Stimulated activated effector memory CD8-positive, alpha-beta T cell treated with anti-CD3 and anti-CD28 coated beads, Interleukin-12 subunit alpha, Interleukin-12 subunit beta, amount 100 ng/mL, for 72 hours (primary cell): Measurements from ENCODE around the gene STX17.
A peak's percentile ranks its signal among the peaks of the same experiment; 100 is the strongest.

Experiments
- ATAC-seq: fragments of 150-1000 bp; cut with Tn5 transposase; 2 replicates; pipeline ENCODE4 v1.10.0; 2021
- DNase-seq, 2 donors: peaks; one replicate each; pipeline ENCODE4 v3.0.0; 2021 to 2022; ENCODE audit warnings: low spot score in 2 of 2
- H3K27ac Mint-ChIP-seq: one replicate; pipeline ENCODE4 v1.8.0; 2022; ENCODE audit warnings: mild to moderate bottlenecking, mixed read lengths
- H3K36me3 Mint-ChIP-seq: one replicate; pipeline ENCODE4 v1.8.0; 2022; ENCODE audit warnings: mild to moderate bottlenecking, mixed read lengths
- H3K4me1 Mint-ChIP-seq: one replicate; pipeline ENCODE4 v1.8.0; 2022; ENCODE audit warnings: mixed read lengths
- H3K4me3 Mint-ChIP-seq: one replicate; pipeline ENCODE4 v1.8.0; 2022; ENCODE audit warnings: mild to moderate bottlenecking, mixed read lengths
- H3K9me3 Mint-ChIP-seq: one replicate; pipeline ENCODE4 v1.8.0; 2022; ENCODE audit warnings: mixed read lengths

The STX17 gene

GRCh38 chr9:99929652-99930051, 23.2 kb downstream of the STX17 start:
- peaks cover 47% of the 10 kb centered on the region for H3K36me3 Mint-ChIP-seq
- no peak for ATAC-seq
- H3K9me3 Mint-ChIP-seq = peaks cover 9% of the 10 kb centered on the region

DNA sequence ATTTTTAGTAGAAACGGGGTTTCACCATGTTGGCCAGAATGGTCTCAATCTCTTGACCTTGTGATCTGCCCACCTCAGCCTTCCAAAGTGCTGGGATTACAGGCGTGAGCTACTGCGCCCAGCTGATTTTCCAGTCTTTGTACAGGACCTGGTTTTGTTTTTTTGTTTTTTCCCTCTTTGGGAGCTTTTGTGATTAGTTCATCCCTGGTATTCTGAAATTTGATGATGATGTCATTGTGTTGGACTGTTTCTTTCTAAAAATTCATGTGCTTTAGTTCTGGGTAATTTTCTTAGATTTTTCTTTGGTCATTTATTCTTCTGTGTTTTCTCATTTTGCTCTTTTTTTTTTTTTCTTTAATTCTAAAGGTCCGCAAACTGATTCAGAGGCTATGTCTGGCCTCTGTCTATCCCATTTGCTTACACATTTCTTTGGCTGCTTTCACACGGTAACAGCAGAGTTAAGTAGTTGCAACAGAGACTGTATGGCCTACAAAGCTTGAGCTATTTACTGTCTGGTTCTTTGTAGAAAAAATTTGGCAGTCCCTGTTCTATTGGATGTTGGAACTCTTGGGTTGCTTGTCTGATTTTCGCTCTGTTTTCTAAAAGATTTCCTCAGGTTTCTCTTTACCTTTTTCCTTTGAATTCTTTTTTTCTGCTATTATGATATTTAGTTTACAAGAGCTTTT, 24.8 kb downstream of the STX17 start:
- no peak for ATAC-seq

More at GRCh38 chr9:99929652-99930051, 23.2 kb downstream of the STX17 start:
- Mint-ChIP-seq H3K4me1 (peaks cover 13% of the 10 kb centered on the region), H3K4me3 (no peak overlapping the region), H3K27ac (no peak overlapping the region)
- DNase-seq = no peak

GRCh38 chr9:99936947-99937587, 30.6 kb downstream of the STX17 start:
- H3K9me3 Mint-ChIP-seq = peaks cover 9% of the 10 kb centered on the region
- peaks cover 4% of the 10 kb centered on the region for H3K36me3 Mint-ChIP-seq
- no peak for DNase-seq
- H3K27ac Mint-ChIP-seq = no peak overlapping the region
- no peak for ATAC-seq
- H3K4me1 Mint-ChIP-seq = peaks cover 16% of the 10 kb centered on the region
- H3K4me3 Mint-ChIP-seq = no peak overlapping the region

More for the DNA sequence above, 24.8 kb downstream of the STX17 start:
- peaks cover 36% of the 10 kb centered on the region for H3K36me3 Mint-ChIP-seq
- DNase-seq = no peak
- H3K4me1 Mint-ChIP-seq = peaks cover 19% of the 10 kb centered on the region
- H3K9me3 Mint-ChIP-seq = no peaks in the 10 kb centered on the region
- H3K27ac Mint-ChIP-seq = no peak overlapping the region
- H3K4me3 Mint-ChIP-seq = no peak overlapping the region

DNA sequence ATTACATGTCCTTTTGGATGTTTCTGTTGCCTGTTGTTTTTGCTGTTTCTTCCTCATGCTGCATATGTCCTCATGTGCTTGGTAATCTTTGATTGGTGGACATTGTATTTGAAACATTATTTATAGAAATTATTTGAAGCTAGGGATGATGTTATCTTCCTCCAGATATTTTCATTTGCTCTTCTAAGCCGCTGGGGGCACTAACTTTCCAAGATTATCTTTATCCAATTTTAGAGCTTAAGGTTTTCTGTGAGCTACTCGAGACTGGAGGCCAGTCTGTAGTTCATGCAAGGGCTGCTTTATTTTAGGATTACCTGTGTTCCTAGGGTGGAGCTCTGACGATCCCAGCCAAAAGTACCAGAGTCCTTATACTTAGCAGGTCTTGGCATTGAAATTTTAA, 40.9 kb downstream of the STX17 start:
- Mint-ChIP-seq H3K27ac (no peak overlapping the region), H3K36me3 (peaks cover 20% of the 10 kb centered on the region), H3K4me1 (no peaks in the 10 kb centered on the region), H3K4me3 (no peak overlapping the region), H3K9me3 (no peaks in the 10 kb centered on the region)
- no peak for ATAC-seq
- no peak for DNase-seq

DNA sequence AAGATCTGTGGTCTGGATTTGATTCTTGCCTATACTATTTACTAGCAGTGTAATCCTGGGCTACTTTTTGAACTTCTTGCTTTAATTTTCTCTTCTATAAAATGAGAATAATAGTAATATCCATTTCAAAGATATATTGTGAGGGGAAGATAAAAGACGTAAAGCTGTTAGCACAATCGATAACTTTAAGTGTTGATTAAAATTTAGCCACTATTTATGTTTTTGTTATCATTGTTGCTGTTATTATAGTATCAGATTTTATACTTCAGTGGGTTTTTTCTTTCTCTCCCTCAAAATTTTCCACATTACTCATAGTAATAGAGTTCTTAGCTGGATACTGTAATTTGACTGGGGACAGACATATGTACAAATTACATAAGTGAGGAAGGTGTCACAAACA, 42.0 kb downstream of the STX17 start:
- Mint-ChIP-seq H3K4me3 (no peak overlapping the region), H3K9me3 (no peaks in the 10 kb centered on the region), H3K36me3 (peaks cover 25% of the 10 kb centered on the region), H3K27ac (no peak overlapping the region), H3K4me1 (no peaks in the 10 kb centered on the region)
- DNase-seq = no peak
- no peak for ATAC-seq

DNA sequence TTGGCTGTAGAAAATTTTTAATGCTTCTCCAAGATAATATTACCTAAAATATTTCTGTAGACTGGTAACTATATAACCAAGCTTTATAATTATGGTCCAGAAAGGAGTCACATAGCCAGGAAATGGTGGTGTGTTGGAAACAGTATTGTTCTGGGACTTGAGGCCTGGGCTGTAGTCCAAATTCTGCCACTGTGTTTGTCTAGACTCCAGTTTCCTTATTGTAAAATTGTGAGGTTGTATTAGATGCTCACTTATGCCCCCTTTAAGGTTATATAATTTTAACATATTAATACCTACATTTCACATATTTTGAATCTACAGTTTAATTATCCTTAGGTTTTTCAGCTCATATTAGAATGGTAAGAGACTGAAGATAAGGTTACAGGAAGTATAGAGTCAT, 42.4 kb downstream of the STX17 start:
- Mint-ChIP-seq H3K4me3 (no peak overlapping the region), H3K36me3 (peaks cover 29% of the 10 kb centered on the region)

GRCh38 chr9:99953861-99954507, 47.5 kb downstream of the STX17 start:
- ATAC-seq (peak; percentile 81), DNase-seq (no peak)
- Mint-ChIP-seq H3K4me3 (no peak overlapping the region), H3K36me3 (peaks cover 31% of the 10 kb centered on the region), H3K27ac (no peak overlapping the region), H3K4me1 (peaks cover 13% of the 10 kb centered on the region), H3K9me3 (no peaks in the 10 kb centered on the region)

More for the DNA sequence above, 42.4 kb downstream of the STX17 start:
- Mint-ChIP-seq H3K4me1 (no peaks in the 10 kb centered on the region), H3K27ac (no peak overlapping the region), H3K9me3 (no peaks in the 10 kb centered on the region)
- ATAC-seq = no peak
- DNase-seq = no peak

GRCh38 chr9:99954819-99955218, 48.4 kb downstream of the STX17 start:
- Mint-ChIP-seq H3K4me3 (peak overlapping the region; percentile 1), H3K36me3 (peaks cover 38% of the 10 kb centered on the region), H3K9me3 (no peaks in the 10 kb centered on the region), H3K4me1 (peaks cover 13% of the 10 kb centered on the region), H3K27ac (peak overlapping the region; percentile 48)
- ATAC-seq (peak; percentile 95), DNase-seq (no peak)

GRCh38 chr9:99955606-99956005, 49.2 kb downstream of the STX17 start:
- no peak for DNase-seq
- Mint-ChIP-seq H3K9me3 (no peaks in the 10 kb centered on the region), H3K4me3 (no peak overlapping the region), H3K36me3 (peaks cover 45% of the 10 kb centered on the region), H3K27ac (no peak overlapping the region), H3K4me1 (peaks cover 13% of the 10 kb centered on the region)
- ATAC-seq = peak; percentile 68

- Mint-ChIP-seq H3K27ac (no peak overlapping the region), H3K36me3 (peaks cover 39% of the 10 kb centered on the region), H3K4me1 (no peaks in the 10 kb centered on the region), H3K4me3 (no peak overlapping the region), H3K9me3 (no peaks in the 10 kb centered on the region)
- ATAC-seq = no peak
- DNase-seq = no peak
Observed at GRCh38 chr9:99962680-99963261, 56.3 kb downstream of the STX17 start.

- no peak for DNase-seq
- no peak for ATAC-seq
- Mint-ChIP-seq H3K4me3 (no peak overlapping the region), H3K36me3 (peaks cover 43% of the 10 kb centered on the region), H3K27ac (no peak overlapping the region), H3K9me3 (no peaks in the 10 kb centered on the region), H3K4me1 (no peaks in the 10 kb centered on the region)
Observed at GRCh38 chr9:99964336-99964735, 57.9 kb downstream of the STX17 start.

GRCh38 chr9:99966001-99966400, 59.5 kb downstream of the STX17 start:
- no peak for ATAC-seq
- no peak for DNase-seq
- Mint-ChIP-seq H3K27ac (no peak overlapping the region), H3K4me1 (no peaks in the 10 kb centered on the region), H3K36me3 (peaks cover 32% of the 10 kb centered on the region), H3K9me3 (no peaks in the 10 kb centered on the region), H3K4me3 (no peak overlapping the region)

- no peak for ATAC-seq
- H3K4me1 Mint-ChIP-seq = no peaks in the 10 kb centered on the region
- no peak for DNase-seq
- no peak overlapping the region for H3K27ac Mint-ChIP-seq
- no peaks in the 10 kb centered on the region for H3K9me3 Mint-ChIP-seq
- peaks cover 27% of the 10 kb centered on the region for H3K36me3 Mint-ChIP-seq
- no peak overlapping the region for H3K4me3 Mint-ChIP-seq
Observed at GRCh38 chr9:99966716-99967115, 60.3 kb downstream of the STX17 start.

DNA sequence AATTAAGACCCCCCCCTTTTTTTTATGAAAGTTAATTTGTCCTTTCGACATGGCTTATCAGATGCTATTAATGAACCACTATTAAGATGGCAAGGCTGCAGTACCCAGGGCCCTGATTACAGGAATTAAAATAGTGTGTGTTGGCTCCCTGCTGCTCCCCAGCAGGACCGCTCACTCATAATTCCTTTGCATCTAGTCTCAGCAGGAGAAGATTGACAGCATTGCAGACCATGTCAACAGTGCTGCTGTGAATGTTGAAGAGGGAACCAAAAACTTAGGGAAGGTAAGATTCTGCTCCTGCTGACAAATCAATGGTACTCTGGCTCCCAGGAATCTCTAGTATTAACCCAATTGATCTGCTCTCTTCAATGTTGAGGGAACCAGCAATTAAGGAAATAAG, 61.0 kb downstream of the STX17 start:
- Mint-ChIP-seq H3K4me1 (no peaks in the 10 kb centered on the region), H3K36me3 (peaks cover 27% of the 10 kb centered on the region), H3K9me3 (no peaks in the 10 kb centered on the region), H3K27ac (peak overlapping the region; percentile 53), H3K4me3 (no peak overlapping the region)
- DNase-seq (no peak), ATAC-seq (no peak)

- no peaks in the 10 kb centered on the region for H3K4me1 Mint-ChIP-seq
- DNase-seq (no peak), ATAC-seq (no peak)
- H3K4me3 Mint-ChIP-seq = no peak overlapping the region
- H3K27ac Mint-ChIP-seq = no peak overlapping the region
- peaks cover 27% of the 10 kb centered on the region for H3K36me3 Mint-ChIP-seq
- no peaks in the 10 kb centered on the region for H3K9me3 Mint-ChIP-seq
Observed at GRCh38 chr9:99970481-99970880, 64.0 kb downstream of the STX17 start.
